OCI-LY7 (cell line): ENCODE data around the gene LRRC31. TPM values are rescaled to one million over a fixed set of nuclear protein-coding genes. Genes with fewer than 3 reads are reported as not detected.
A peak's percentile ranks its signal among the peaks of the same experiment; 100 is the strongest.

Source experiments
- BruUV-seq: library from RNA; stranded (reverse); fragments of 400-500 nt; replicated peaks from 2 replicates; lab custom pipeline; 2021; lab: Mats Ljungman, UMichigan
- CTCF ChIA-PET: fragments of 300-600 bp; sonication (Branson Sonifier 250); formaldehyde crosslinking; loops from one replicate; lab custom pipeline; 2022; ENCODE audit warnings: antibody characterized with exemption; ENCODE audit not compliant: unreplicated experiment; lab: Charles Lee
- POLR2A ChIA-PET: fragments of 300-600 bp; sonication (Branson Sonifier 250); formaldehyde crosslinking; loops from one replicate; lab custom pipeline; 2022; ENCODE audit warnings: antibody characterized with exemption; lab: Charles Lee
- DNase-seq: peaks from one replicate; pipeline ENCODE4 v3.0.0-alpha.2; 2015; ENCODE audit warnings: low spot score
- H2AFZ ChIP-seq: fragments of 200-600 bp; sonication (generic), shearing (Covaris generic); 2 replicates; pipeline ENCODE4 v1.6.1; 2014; ENCODE audit warnings: mild to moderate bottlenecking, antibody characterized with exemption, low read length, moderate library complexity
- H3K27ac ChIP-seq: fragments of 200-600 bp; sonication (generic); 2 replicates; pipeline ENCODE4 v1.5.1; 2014; ENCODE audit warnings: mixed run types, low read depth, mild to moderate bottlenecking, moderate library complexity, low read length, inconsistent platforms; ENCODE audit not compliant: poor library complexity, severe bottlenecking
- H3K36me3 ChIP-seq: fragments of 200-600 bp; sonication (generic); 2 replicates; pipeline ENCODE4 v1.6.1; 2014; ENCODE audit warnings: mild to moderate bottlenecking, antibody characterized with exemption, low read length, moderate library complexity, mixed read lengths; ENCODE audit not compliant: insufficient read depth
- H3K4me1 ChIP-seq: fragments of 200-600 bp; sonication (generic); 2 replicates; pipeline ENCODE4 v1.5.1; 2014; ENCODE audit warnings: mild to moderate bottlenecking, low read length; ENCODE audit not compliant: insufficient read depth, poor library complexity, severe bottlenecking
- H3K4me2 ChIP-seq: fragments of 200-600 bp; sonication (generic); 2 replicates; pipeline ENCODE4 v1.6.1; 2014; ENCODE audit warnings: mild to moderate bottlenecking, low read length
- H3K4me3 ChIP-seq: fragments of 200-600 bp; sonication (generic); 2 replicates; pipeline ENCODE4 v1.5.1; 2014; ENCODE audit warnings: mild to moderate bottlenecking, low read depth, low read length; ENCODE audit not compliant: poor library complexity, severe bottlenecking
- H3K79me2 ChIP-seq: fragments of 200-600 bp; sonication (generic); 2 replicates; pipeline ENCODE4 v1.6.1; 2016; ENCODE audit warnings: low read depth, mild to moderate bottlenecking, low read length, moderate library complexity, mixed read lengths; ENCODE audit not compliant: insufficient read depth
- H3K9me2 ChIP-seq: fragments of 200-600 bp; sonication (generic); 2 replicates; pipeline ENCODE4 v1.6.1; 2016; ENCODE audit warnings: mild to moderate bottlenecking, low read length, mixed read lengths; ENCODE audit not compliant: insufficient read depth
- H3K9me3 ChIP-seq: fragments of 200-600 bp; sonication (generic); 2 replicates; pipeline ENCODE4 v1.6.1; 2014; ENCODE audit warnings: mild to moderate bottlenecking, mixed run types, low read length, mixed read lengths
- H4K20me1 ChIP-seq: fragments of 200-600 bp; sonication (generic); 2 replicates; pipeline ENCODE4 v1.6.1; 2014; ENCODE audit warnings: mild to moderate bottlenecking, antibody characterized with exemption, low read length, moderate library complexity, mixed read lengths; ENCODE audit not compliant: insufficient read depth
- CTCF ChIP-seq: fragments of 200-600 bp; sonication (generic); conservative IDR thresholded peaks from 2 replicates; pipeline ENCODE4 v1.5.1; 2014; ENCODE audit warnings: mild to moderate bottlenecking, antibody characterized with exemption, low read length, moderate library complexity, mixed read lengths
- EZH2phosphoT487 ChIP-seq: fragments of 200-600 bp; sonication (generic); IDR thresholded peaks from 2 replicates; pipeline ENCODE4 v1.6.1; 2018; ENCODE audit warnings: low read depth, borderline replicate concordance, mild to moderate bottlenecking, mixed run types, antibody characterized with exemption, low read length, moderate library complexity, mixed read lengths
- intact Hi-C: fragments of 100-400 bp; cut with micrococcal nuclease; formaldehyde crosslinking; loops from one replicate; pipeline ENCODE4 v1.10.0; 2022; ENCODE audit not compliant: unreplicated experiment
- total RNA-seq, 2 experiments: library from RNA; depleted of rRNA in 1 of 2; stranded (reverse); fragments of >200 nt in 1 of 2; shearing (Covaris generic) in 1 of 2; gene quantifications; 2 replicates each; pipeline ENCODE4 v1.2.3, GENCODE V29; 2014 to 2022

Gene LRRC31
- total RNA-seq, 2 experiments from 2014 or later = not detected

GRCh38 chr3:169871129-169871886 is 1.6 kb upstream of the LRRC31 start:
- TF ChIP-seq EZH2phosphoT487 (no peak), CTCF (no peak)
- BruUV-seq = no TSS peak
- H3K4me1 ChIP-seq = peaks cover 20% of the 10 kb centered on the region
- H3K9me2 ChIP-seq = no peaks in the 10 kb centered on the region
- no peaks in the 10 kb centered on the region for H3K79me2 ChIP-seq
- DNase-seq = peak; percentile 31
- POLR2A ChIA-PET = interaction anchor here (0.6 to 1.9 kb wide), 5 partner anchors 61 to 298 kb away, joined by 3 to 7 read pairs (median 3); no protein-coding TSS in a partner anchor
- intact Hi-C loops = no loop called here
- H4K20me1 ChIP-seq = no peaks in the 10 kb centered on the region
- H2AFZ ChIP-seq = peak overlapping the region; percentile 69
- H3K4me2 ChIP-seq = peak overlapping the region; percentile 32
- peaks cover 9% of the 10 kb centered on the region; the same call in 1 of the 2 replicates for H3K9me3 ChIP-seq
- no peaks in the 10 kb centered on the region for H3K36me3 ChIP-seq
- CTCF ChIA-PET = no interaction called here
- H3K4me3 ChIP-seq = no peak overlapping the region
- no peak overlapping the region for H3K27ac ChIP-seq

GRCh38 chr3:169868369-169868768 is 1.4 kb downstream of the LRRC31 start:
- BruUV-seq = no TSS peak
- Histone ChIP-seq H3K4me2 (no peak overlapping the region), H3K9me3 (no peaks in the 10 kb centered on the region), H3K4me3 (no peak overlapping the region), H3K27ac (no peak overlapping the region), H3K4me1 (peaks cover 46% of the 10 kb centered on the region), H3K9me2 (no peaks in the 10 kb centered on the region), H4K20me1 (no peaks in the 10 kb centered on the region), H2AFZ (peak overlapping the region; percentile 16; the same call in 1 of the 2 replicates), H3K36me3 (no peaks in the 10 kb centered on the region), H3K79me2 (no peaks in the 10 kb centered on the region)
- TF ChIP-seq CTCF (no peak), EZH2phosphoT487 (no peak)
- intact Hi-C loops = loop anchor here (10.0 kb wide), 2 partner anchors 316 to 436 kb away; partner anchors contain the start of gene PHC3
- DNase-seq = no peak
- ChIA-PET POLR2A (interaction anchor here (0.7 kb wide), 1 partner anchor 227 kb away, joined by 3 read pairs; no protein-coding TSS in a partner anchor), CTCF (no interaction called here)
